Mucosa of descending colon (tissue), 3 donors: ENCODE data around the gene LGALS3BP. TPM values are rescaled to one million over a fixed set of nuclear protein-coding genes. Genes with fewer than 3 reads are reported as not detected.

Experiments used
- ATAC-seq: fragments of 200-7000 bp; cut with Tn5 transposase; one replicate; pipeline ENCODE4 v1.9.1; 2020; ENCODE audit warnings: mild to moderate bottlenecking, moderate library complexity
- DNase-seq, 3 donors: peaks; one replicate each; pipeline ENCODE4 v3.0.0-alpha.2; 2020
- H3K36me3 ChIP-seq: fragments of 200-600 bp; one replicate; pipeline ENCODE4 v1.8.0; 2021; ENCODE audit warnings: low read depth, mild to moderate bottlenecking
- H3K4me1 ChIP-seq: fragments of 200-600 bp; one replicate; pipeline ENCODE4 v1.8.0; 2021; ENCODE audit warnings: low read depth, mild to moderate bottlenecking
- H3K4me3 ChIP-seq: fragments of 200-600 bp; one replicate; pipeline ENCODE4 v1.8.0; 2021; ENCODE audit warnings: mild to moderate bottlenecking
- H3K9me3 ChIP-seq: fragments of 200-600 bp; one replicate; pipeline ENCODE4 v1.8.0; 2021; ENCODE audit warnings: mild to moderate bottlenecking
- CTCF ChIP-seq: fragments of 200-600 bp; IDR thresholded peaks from one replicate; pipeline ENCODE4 v1.8.0; 2022; ENCODE audit warnings: antibody characterized with exemption, mild to moderate bottlenecking
- intact Hi-C, 2 donors: fragments of 100-400 bp; cut with DNase I in 1 of 2; cut with micrococcal nuclease in 1 of 2; formaldehyde crosslinking; loops; one replicate each; pipeline versions ENCODE4 v1.11.0 to v1.11.1; 2022; cut with DNase I, micrococcal nuclease
- total RNA-seq, 3 donors: library from RNA; stranded (reverse); fragmentation: NEBNext Ultra II Directional in 2 of 3; extraction: Animal tissue kit (Norgen Biotek cat#: 25700) in 2 of 3; gene quantifications; one replicate each; pipeline versions ENCODE4 v1.2.1 to v1.2.4, GENCODE V29; 2021 to 2023
- donor health status: DM: no; HTN: no; CAD: no; lungs with moderate emphysema.
- donor health status: DM: no; HTN: no; CAD: no.
- donor health status: DM: no; HTN: yes; CAD: no.

The LGALS3BP gene
- total RNA-seq, 3 donors from 2014 or later = 329 to 838 (median 752) TPM

DNA sequence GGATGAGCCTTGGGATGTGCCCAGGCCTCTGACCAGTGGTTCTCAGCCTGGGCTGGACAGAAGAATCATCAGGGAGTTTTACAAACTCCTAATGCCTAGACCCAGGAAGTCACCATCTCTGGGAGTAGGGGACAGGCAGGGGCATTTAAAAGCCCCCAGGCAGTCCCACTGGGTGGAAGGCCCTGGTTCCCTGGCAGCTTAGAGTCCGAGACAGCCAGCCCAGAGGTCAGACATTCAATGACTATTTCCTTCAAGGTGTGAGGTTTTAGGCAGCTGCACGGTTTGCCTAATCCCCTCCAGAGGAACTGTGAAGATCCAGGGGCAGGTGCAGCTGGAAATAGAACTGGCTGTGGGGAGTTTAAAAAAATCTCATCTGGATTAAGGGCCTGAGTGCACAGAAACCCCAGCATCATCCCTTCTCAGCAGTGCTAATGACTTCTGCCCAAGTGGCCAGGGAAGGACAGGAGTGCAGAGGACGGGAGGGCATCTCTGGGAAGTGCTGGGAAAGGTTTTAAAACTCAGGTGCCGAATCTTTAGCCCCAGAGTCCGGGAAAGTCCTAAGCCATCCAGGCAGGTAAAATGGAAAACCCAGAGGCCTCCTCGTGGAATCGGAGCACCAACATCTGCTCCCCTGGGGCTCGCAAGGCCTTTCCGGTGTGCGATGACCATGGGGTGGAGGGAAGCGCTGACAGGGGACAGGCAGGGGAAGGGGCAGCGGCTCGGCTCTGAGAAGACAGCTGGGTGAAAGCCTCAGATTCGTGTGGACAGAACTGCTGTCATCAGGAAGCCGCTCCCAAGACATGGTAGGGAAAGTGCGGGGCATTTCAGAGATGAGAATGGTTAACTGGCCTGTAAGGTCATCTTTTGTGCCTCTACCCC lies 1.5 kb upstream of the LGALS3BP start:
- TF ChIP-seq CTCF = no peak
- Histone ChIP-seq H3K36me3 (no peaks in the 10 kb centered on the region), H3K9me3 (no peaks in the 10 kb centered on the region), H3K4me3 (no peak overlapping the region), H3K4me1 (peaks cover 32% of the 10 kb centered on the region)
- DNase-seq = no peak
- intact Hi-C loops = no loop called here
- no peak for ATAC-seq

GRCh38 chr17:78980624-78980972 lies 875 bp upstream of the LGALS3BP start:
- H3K4me1 ChIP-seq = peaks cover 36% of the 10 kb centered on the region
- no peaks in the 10 kb centered on the region for H3K36me3 ChIP-seq
- no peak for TF ChIP-seq CTCF
- peak in 1 of 3 donors; percentile 45 for DNase-seq
- H3K4me3 ChIP-seq = no peak overlapping the region
- no peaks in the 10 kb centered on the region for H3K9me3 ChIP-seq
- no peak for ATAC-seq
- intact Hi-C loops = no loop called here

DNA sequence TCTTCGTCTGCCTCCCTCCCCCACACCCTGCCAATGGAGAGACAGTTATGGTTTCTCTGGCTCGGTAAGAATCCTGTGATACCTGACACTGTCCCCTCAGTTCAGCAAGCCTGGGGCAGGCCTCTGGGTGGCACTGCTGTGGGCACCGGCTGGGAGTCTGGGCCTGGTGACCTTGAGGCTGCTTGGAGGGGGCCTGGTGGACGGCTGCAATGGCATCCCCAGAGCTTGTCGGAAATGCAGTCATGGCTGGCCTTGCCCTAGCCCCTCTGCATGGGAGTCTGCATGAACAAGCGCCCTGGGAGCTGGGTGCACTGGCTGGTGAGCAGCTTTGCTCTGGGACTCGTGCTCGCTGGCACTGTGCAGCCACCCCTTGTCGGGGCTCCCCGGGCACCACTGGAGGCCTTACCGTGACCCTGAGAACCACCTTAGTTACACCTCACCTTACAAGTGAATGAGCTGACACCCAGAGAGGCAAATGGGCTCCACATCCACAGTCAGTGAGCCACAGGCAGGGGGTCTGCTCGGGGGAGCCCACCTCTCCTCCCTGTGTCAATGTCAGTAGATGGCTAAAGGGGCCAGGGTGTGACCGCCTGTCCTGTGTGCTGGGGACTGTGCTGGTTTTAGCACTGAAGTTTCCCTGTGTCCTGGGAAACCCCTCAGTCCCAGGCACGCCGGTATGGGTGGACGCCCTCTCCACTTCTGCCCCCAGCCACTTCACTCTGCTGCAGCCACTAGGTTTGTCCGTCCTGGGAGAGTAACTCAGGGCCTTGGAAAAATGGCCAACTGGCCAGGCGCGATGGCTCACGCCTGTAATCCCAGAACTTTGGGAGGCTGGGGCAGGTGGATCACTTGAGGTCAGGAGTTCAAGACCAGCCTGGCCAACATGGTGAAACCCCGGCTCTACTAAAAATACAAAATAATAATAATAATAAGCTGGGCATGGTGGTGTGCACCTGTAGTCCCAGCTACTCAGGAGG lies 1.4 kb downstream of the LGALS3BP start:
- H3K4me1 ChIP-seq = peaks cover 40% of the 10 kb centered on the region
- H3K4me3 ChIP-seq = no peak overlapping the region
- intact Hi-C loops = no loop called here
- peak; percentile 40 for ATAC-seq
- peak in 1 of 3 donors; percentile 69 for DNase-seq
- no peaks in the 10 kb centered on the region for H3K9me3 ChIP-seq
- H3K36me3 ChIP-seq = no peaks in the 10 kb centered on the region
- no peak for TF ChIP-seq CTCF

- intact Hi-C loops = no loop called here
- ATAC-seq (no peak), DNase-seq (no peak)
- Histone ChIP-seq H3K36me3 (no peaks in the 10 kb centered on the region), H3K4me3 (no peak overlapping the region), H3K9me3 (no peaks in the 10 kb centered on the region), H3K4me1 (peaks cover 40% of the 10 kb centered on the region)
- no peak for TF ChIP-seq CTCF
These were observed 2.1 kb downstream of the LGALS3BP start for GRCh38 chr17:78977681-78977943.

DNA sequence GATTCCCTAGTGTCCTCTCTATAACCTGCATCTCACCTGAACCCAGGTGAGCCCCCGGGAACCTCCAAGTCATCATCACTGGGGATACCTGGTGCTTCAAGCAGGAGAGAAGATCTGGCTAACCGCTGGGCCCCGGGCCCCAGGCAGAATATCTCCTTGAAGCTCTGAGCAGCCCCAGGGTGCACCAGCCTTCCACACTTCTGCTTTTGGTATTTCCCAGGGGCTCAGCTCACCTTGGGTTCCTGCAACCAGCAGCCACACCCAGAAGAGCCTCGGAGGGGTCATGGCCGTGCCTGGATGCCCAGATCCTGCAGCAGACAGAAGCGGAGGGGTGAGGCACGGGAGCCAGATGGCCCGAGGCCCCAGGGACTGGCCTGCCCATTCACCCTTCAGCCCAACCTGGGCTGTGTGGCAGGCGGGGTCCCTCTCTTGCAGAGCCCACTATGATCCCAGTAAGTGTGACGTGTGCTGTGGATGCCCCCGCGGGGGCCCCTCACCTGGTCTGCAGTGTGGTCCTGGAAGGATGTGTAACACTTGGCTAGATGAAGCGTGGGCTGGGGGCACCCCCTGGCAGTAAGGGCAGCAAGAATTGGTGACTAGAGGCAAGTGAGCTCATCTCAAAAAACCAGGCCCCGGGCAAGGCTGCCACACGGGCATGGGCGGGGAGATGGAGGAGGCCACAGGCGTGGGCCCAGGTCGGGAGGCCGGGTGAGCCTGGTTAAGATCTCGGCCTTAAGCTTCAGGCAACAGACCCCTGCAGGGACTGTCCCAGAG lies 2.6 kb downstream of the LGALS3BP start:
- intact Hi-C loops = no loop called here
- H3K9me3 ChIP-seq = no peaks in the 10 kb centered on the region
- H3K4me3 ChIP-seq = no peak overlapping the region
- no peak for ATAC-seq
- H3K36me3 ChIP-seq = no peaks in the 10 kb centered on the region
- DNase-seq = no peak
- no peak for TF ChIP-seq CTCF
- H3K4me1 ChIP-seq = peaks cover 40% of the 10 kb centered on the region
